ENCODE results near the gene PPIB. TPM values are rescaled to one million over a fixed set of nuclear protein-coding genes. Genes with fewer than 3 reads are reported as not detected.

PPIB gene
- total RNA-seq, 1 experiment from 2014 or later: 453 TPM

GRCh38 chr15:64151727-64152506 lies 10.9 kb downstream of the PPIB start, which contains the start of gene SNX22:
SNX22 (plus strand) TSS chr15:64151731; CDS start chr15:64151776, 45 bp downstream.
- BruUV-seq (replicated peaks): no TSS peak
- POLR2A ChIA-PET: interaction anchor here (0.6 to 2.7 kb wide), 3 partner anchors 11 to 60 kb away, joined by 3 to 12 read pairs (median 3); partner anchors contain the start of gene PPIB
- no peaks in the 10 kb centered on the region for H4K20me1 ChIP-seq (ENCODE audit: insufficient read depth)
- intact Hi-C loops (cut with micrococcal nuclease): loop anchor here (5.0 kb wide), 3 partner anchors 55 to 540 kb away; partner anchors contain the start of genes CSNK1G1 and SNX1
- TF ChIP-seq ZBTB33 (IDR thresholded peaks at IDR 0.05; ENCODE audit: extremely low read depth, insufficient replicate concordance, low read length) (no peak), POLR2AphosphoS5 (IDR thresholded peaks at IDR 0.05; ENCODE audit: low read depth, low read length) (peak; percentile 61), ELF1 (IDR thresholded peaks at IDR 0.05; ENCODE audit: borderline replicate concordance, low read depth) (no peak), EZH2 (IDR thresholded peaks at IDR 0.05) (no peak), SIN3A (IDR thresholded peaks at IDR 0.05; ENCODE audit: low read depth) (no peak), ZFX (IDR thresholded peaks at IDR 0.05) (peak; percentile 64; the same call in 1 of the 2 replicates)
- no peaks in the 10 kb centered on the region for H3K79me2 ChIP-seq (ENCODE audit: insufficient read depth, low read length)
- H2AFZ ChIP-seq (ENCODE audit: low read depth, low read length, poor library complexity, severe bottlenecking): peak within 1 kb of the TSS; percentile 67
- peak within 1 kb of the TSS; percentile 72 for H3K9ac ChIP-seq (ENCODE audit: low read length)
- RAD21 ChIA-PET (ENCODE audit: low non-redundant PET in 1 of 2, low total read pairs in 2 of 2, uncharacterized antibody in 2 of 2, unreplicated experiment in 2 of 2): no interaction called here
- H3K36me3 ChIP-seq (ENCODE audit: control insufficient read depth in 1 of 2, insufficient read depth in 2 of 2, low read length in 2 of 2): peaks cover 12 to 18% of the 10 kb centered on the region in 2 experiments; a peak in 3 of 4 replicates
- H3K27me3 ChIP-seq (ENCODE audit: insufficient read depth, low read length): no peaks in the 10 kb centered on the region
- H3K4me1 ChIP-seq (ENCODE audit: control insufficient read depth in 1 of 2, insufficient read depth in 2 of 2, low read length in 2 of 2): peaks cover 6 to 35% of the 10 kb centered on the region in 2 experiments
- DNase-seq (ENCODE audit: low read depth, low spot score): no peak
- H3K27ac ChIP-seq (ENCODE audit: low read depth, low read length): peak within 1 kb of the TSS; percentile 53; the same call in 1 of the 2 replicates
- H3K9me2 ChIP-seq (ENCODE audit: insufficient read depth): no peaks in the 10 kb centered on the region
- peak within 1 kb of the TSS; percentile 91 for H3K4me2 ChIP-seq (ENCODE audit: low read length)
- peak within 1 kb of the TSS; percentile 77 to 78 for H3K4me3 ChIP-seq (replicated peaks in 1 of 2; ENCODE audit: low read depth in 1 of 2, low read length in 2 of 2)
- H3K9me3 ChIP-seq (ENCODE audit: control insufficient read depth in 1 of 2, insufficient read depth in 1 of 2, low read depth in 1 of 2, low read length in 2 of 2): no peaks in the 10 kb centered on the region
- peak; percentile 11 for ATAC-seq
- CTCF ChIA-PET: interaction anchor here (1.7 to 2.5 kb wide), 2 partner anchors 11 to 542 kb away, joined by 5 to 23 read pairs; partner anchors contain the start of gene PPIB
